HCEC 1CT (cell line): Measurements from ENCODE around the gene RBM28.
A peak's percentile ranks its signal among the peaks of the same experiment; 100 is the strongest.
"Not testable (repeated sequence)": the region's sequence is repeated elsewhere in the genome, so short reads cannot be mapped to it uniquely, and the experiment has no call there.

Experiments used
- DNase-seq: peaks from one replicate; pipeline ENCODE4 v3.0.0-alpha.2; 2017

Gene RBM28

GRCh38 chr7:128347647-128348097 lies 4.0 kb upstream of the RBM28 start:
- peak; percentile 30 for DNase-seq

- no peak for DNase-seq
Observed at GRCh38 chr7:128344431-128344774, 695 bp upstream of the RBM28 start.

GRCh38 chr7:128341733-128342132 lies 2.0 kb downstream of the RBM28 start:
- DNase-seq: no peak

- no peak for DNase-seq
Observed at GRCh38 chr7:128335730-128336129, 8.0 kb downstream of the RBM28 start.

GRCh38 chr7:128324368-128324680 lies 19.4 kb downstream of the RBM28 start:
- no peak for DNase-seq

- DNase-seq: peak; percentile 48
Observed at GRCh38 chr7:128323459-128324367, 20.0 kb downstream of the RBM28 start.

- DNase-seq: no peak
Observed at GRCh38 chr7:128323040-128323439, 20.7 kb downstream of the RBM28 start.

GRCh38 chr7:128322040-128322643 lies 21.6 kb downstream of the RBM28 start:
- peak; percentile 67 for DNase-seq

GRCh38 chr7:128321044-128321422 lies 22.7 kb downstream of the RBM28 start:
- DNase-seq: no peak

GRCh38 chr7:128318691-128319090 lies 25.0 kb downstream of the RBM28 start:
- no peak for DNase-seq

- no peak for DNase-seq
Observed at GRCh38 chr7:128311013-128311412, 32.7 kb downstream of the RBM28 start.

- DNase-seq: no peak
Observed at GRCh38 chr7:128310499-128310898, 33.2 kb downstream of the RBM28 start.

- DNase-seq: no peak
Observed at GRCh38 chr7:128309976-128310375, 33.7 kb downstream of the RBM28 start.

- no peak for DNase-seq
Observed at GRCh38 chr7:128309124-128309523, 34.6 kb downstream of the RBM28 start.

- DNase-seq: no peak
Observed at GRCh38 chr7:128307061-128307460, 36.6 kb downstream of the RBM28 start.

- no peak for DNase-seq
Observed at GRCh38 chr7:128304212-128304611, 39.5 kb downstream of the RBM28 start.

- no peak for DNase-seq
Observed at GRCh38 chr7:128303643-128304042, 40.1 kb downstream of the RBM28 start.

GRCh38 chr7:128303133-128303532 lies 40.6 kb downstream of the RBM28 start:
- DNase-seq: no peak

GRCh38 chr7:128302139-128302538 lies 41.6 kb downstream of the RBM28 start:
- no peak for DNase-seq

- no peak for DNase-seq
Observed at GRCh38 chr7:128299109-128299607, 44.5 kb downstream of the RBM28 start.

GRCh38 chr7:128298004-128298403 lies 45.7 kb downstream of the RBM28 start:
- not testable (repeated sequence) for DNase-seq

GRCh38 chr7:128287556-128287955 lies 56.2 kb downstream of the RBM28 start:
- no peak for DNase-seq

GRCh38 chr7:128284102-128284501 lies 59.6 kb downstream of the RBM28 start:
- no peak for DNase-seq

- DNase-seq: no peak
Observed at GRCh38 chr7:128281605-128282380, 61.9 kb downstream of the RBM28 start.
